HG02981 (cell line): ENCODE data around the gene SCARB1.
"Not testable (repeated sequence)": the region's sequence is repeated elsewhere in the genome, so short reads cannot be mapped to it uniquely, and the experiment has no call there.

Source experiments
- ATAC-seq: cut with Tn5 transposase; IDR thresholded peaks from one replicate; pipeline ENCODE4 v1.9.1; 2021; ENCODE audit warnings: mild to moderate bottlenecking, moderate library complexity; ENCODE audit not compliant: unreplicated experiment

SCARB1 gene

GRCh38 chr12:124884587-124885438 lies 21.1 kb upstream of the SCARB1 start:
- peak; percentile 66 for ATAC-seq

GRCh38 chr12:124883263-124884130 lies 19.8 kb upstream of the SCARB1 start:
- ATAC-seq: no peak

GRCh38 chr12:124881123-124881522 lies 17.5 kb upstream of the SCARB1 start:
- ATAC-seq: no peak

GRCh38 chr12:124880335-124880734 lies 16.7 kb upstream of the SCARB1 start:
- ATAC-seq: not testable (repeated sequence)

GRCh38 chr12:124878795-124879516 lies 15.3 kb upstream of the SCARB1 start:
- no peak for ATAC-seq

GRCh38 chr12:124877423-124877822 lies 13.8 kb upstream of the SCARB1 start:
- no peak for ATAC-seq

GRCh38 chr12:124876171-124876570 lies 12.5 kb upstream of the SCARB1 start:
- ATAC-seq: no peak

- no peak for ATAC-seq
Observed at GRCh38 chr12:124875803-124876132, 12.1 kb upstream of the SCARB1 start.

- no peak for ATAC-seq
Observed at GRCh38 chr12:124874988-124875802, 11.5 kb upstream of the SCARB1 start.

GRCh38 chr12:124874188-124874587 lies 10.5 kb upstream of the SCARB1 start:
- no peak for ATAC-seq

GRCh38 chr12:124872068-124872719 lies 8.5 kb upstream of the SCARB1 start:
- no peak for ATAC-seq

GRCh38 chr12:124871297-124871696 lies 7.6 kb upstream of the SCARB1 start:
- no peak for ATAC-seq

GRCh38 chr12:124870515-124870914 lies 6.9 kb upstream of the SCARB1 start:
- ATAC-seq: no peak

GRCh38 chr12:124869059-124869665 lies 5.5 kb upstream of the SCARB1 start:
- ATAC-seq: no peak

GRCh38 chr12:124868252-124869058 lies 4.8 kb upstream of the SCARB1 start:
- ATAC-seq: no peak

- no peak for ATAC-seq
Observed at GRCh38 chr12:124867401-124867930, 3.8 kb upstream of the SCARB1 start.

- ATAC-seq: no peak
Observed at GRCh38 chr12:124866883-124867400, 3.3 kb upstream of the SCARB1 start.

- ATAC-seq: no peak
Observed at GRCh38 chr12:124866195-124866882, 2.7 kb upstream of the SCARB1 start.
